ENCODE data around the gene RABEP1.
"Not testable (repeated sequence)": the region's sequence is repeated elsewhere in the genome, so short reads cannot be mapped to it uniquely, and the experiment has no call there.

RABEP1 gene

DNA sequence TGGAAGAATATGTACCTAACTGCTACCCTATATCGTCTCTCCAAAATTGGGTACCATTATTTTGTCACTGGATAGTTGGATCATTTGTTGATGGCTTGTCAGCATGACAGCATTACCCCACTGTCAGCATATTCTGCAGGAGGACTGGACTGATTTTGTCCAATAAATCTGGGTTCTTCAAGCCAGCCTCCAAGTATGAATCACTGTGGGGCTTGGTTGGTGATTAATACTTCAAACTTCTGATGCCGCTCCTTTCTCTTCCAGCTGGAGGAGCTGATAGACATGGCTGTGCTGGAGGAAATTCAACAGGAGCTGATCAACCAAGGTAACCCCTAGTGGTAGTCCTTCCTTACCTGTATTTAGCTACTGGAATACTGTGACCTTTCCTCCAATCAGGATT, 140.4 kb downstream of the RABEP1 start:
- no peak for DNase-seq

DNA sequence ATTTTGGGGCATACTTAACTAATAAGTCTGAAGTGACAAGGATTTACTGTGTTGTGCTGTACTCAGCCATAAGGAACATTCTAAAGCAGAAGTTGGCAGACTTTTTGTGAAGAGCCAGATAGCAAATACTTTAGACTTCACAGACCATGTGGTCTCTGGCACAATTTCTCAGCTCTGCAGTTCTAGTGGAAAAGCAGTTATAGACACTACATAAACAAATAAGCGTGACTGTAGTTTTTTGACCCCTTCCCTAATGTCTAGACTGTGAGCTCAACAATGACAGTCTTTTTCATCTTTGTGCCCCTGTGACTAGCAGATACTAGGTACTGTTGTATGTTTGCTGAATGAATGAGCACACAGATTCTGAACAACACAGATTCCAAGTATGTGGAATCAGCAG, 142.8 kb downstream of the RABEP1 start:
- DNase-seq = no peak

DNA sequence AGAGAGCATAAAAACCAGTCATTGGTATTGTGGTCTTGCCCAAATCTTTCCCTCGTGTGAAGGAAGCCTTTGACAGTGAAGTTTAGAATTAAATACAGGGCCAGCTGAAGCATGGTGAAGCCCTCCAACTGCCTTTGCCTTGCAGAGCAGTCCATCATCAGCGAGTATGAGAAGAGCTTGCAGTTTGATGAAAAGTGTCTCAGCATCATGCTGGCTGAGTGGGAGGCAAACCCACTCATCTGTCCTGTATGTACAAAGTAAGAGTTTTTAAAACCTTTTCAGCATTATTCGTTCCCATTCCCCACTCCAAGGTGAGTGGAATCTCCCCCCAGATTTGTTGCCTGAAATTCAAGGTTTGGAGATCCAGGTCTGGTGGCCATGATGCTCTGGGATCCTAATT, 143.7 kb downstream of the RABEP1 start:
- DNase-seq = no peak

DNA sequence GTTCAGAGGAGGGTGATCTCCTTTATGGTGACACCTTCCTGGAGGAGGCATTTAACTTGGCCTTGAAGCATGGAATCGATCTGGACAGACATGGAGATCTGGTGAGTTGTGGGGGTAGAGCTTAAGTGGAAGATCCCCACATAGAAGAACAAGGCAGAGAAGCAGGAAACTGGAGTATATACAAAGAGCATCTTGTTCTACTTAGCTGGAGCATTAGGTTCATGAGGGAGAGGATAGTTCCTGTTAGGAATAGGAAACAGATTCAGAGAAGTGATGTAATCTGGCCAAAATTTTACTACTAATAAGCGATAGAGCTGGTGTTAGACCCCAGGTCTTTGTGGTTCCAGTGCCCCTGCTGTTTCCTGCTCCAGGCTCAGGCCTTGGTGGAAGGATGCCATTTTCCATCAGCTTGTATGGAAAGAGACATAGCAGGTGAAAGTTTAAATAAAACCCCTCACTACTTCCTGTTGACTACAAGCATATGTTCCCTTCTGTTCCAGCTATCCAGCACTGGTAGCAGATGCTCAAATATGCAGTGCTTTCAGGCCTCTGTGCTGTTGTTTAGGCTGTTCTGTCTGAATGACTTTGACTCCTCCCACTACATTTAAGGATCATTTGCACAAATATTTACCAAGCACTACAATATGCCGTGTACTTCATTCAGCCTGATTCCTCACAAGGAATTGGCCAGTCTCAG, 147.3 kb downstream of the RABEP1 start:
- no peak for DNase-seq

DNA sequence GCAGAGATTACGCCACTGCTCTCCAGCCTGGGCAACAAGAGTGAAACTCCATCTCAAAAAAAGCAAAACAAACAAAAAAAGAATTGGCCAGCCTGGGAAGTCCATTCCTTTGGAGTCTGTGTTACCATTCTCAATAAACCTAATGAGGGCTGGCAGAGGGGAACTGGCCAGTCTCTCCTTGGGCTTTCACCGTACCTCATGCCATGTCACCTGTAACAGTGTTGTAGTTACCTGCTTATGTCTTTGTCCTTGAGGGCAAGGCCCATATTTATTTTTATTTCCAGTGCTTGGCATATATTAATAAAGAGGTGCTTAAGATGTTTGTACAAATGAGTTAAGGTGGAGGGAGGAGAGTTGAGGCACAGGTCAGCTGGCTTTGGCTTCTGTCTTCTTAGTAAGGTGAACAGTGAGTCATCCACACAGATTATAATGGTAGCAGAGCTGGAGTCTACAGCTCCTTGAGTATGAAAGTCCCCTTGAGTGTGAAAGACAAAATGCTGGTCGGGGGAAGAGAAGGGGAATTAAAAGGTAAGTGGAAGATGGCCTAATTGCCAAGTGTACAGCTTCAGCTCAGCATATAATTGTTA, 148.4 kb downstream of the RABEP1 start:
- no peak for DNase-seq

DNA sequence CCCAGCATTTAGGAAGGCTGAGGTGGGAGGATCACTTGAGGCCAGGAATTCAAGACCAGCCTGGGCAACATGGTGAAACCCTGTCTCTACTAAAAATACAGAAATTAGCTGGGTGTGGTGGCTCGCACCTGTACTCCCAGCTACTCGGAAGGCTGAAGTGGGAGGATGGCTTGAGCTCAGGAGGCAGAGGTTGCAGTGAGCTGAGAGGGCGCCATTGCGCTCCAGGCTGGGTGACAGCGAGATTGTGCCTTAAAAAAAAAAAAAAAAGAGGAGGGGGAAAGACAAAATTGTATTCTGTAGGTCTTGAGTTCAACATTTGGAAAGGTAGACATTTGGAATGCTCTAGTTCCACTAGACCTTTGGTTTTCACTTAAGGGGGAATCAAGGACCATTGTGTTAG, 149.2 kb downstream of the RABEP1 start:
- DNase-seq = not testable (repeated sequence)

DNA sequence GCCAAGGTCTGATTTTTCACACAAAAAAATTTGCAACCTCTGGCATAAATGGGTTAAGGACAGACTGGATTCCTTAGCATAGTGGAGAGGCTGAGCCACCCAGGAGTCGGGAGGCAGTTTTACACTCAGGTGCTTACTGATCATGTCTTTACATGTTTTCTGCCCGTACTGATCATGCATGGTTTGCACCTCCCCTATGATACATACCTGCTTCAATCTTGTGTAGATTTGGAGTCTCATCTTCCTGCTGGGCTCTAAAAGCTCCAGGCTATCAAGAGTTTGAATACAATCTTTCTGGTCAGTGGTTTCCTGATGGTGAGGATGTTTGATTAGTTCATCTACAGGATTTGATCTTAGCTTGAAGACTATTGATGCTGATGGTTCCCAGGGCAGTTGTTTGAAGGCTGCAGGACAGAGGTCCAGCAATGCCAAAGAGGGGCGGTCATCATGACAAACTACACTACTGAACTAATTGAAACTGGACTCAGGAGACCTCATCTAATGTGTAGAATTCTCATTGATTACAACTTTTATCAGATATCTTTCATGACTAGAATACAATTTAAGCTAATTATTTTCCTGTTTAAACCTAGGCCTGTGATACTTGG, 150.0 kb downstream of the RABEP1 start:
- DNase-seq = no peak

DNA sequence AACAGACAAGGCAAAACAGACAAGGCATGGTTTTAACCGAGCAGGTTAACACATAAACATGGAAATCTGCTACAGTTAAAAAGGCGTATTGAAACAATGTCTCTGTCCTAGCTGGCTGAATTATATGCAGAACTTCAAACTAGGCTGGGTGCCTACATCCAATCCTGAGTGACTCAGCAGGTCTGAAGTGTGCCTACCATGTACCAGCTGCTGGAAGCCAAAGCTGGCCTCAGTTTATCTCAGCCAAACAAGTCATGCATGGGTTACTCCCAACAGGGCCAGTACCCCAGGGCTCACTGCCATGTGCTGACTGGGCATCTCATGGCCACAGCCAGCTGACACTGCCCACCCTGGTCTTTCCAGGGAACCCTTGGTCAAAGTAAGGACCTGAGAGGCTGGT, 152.9 kb downstream of the RABEP1 start:
- DNase-seq = no peak

Data from stimulated activated naive CD4-positive, alpha-beta T cell treated with Interleukin-2 at 50 U/mL for 16 hours (primary cell).